Measurements from ENCODE around the gene SIX2.

GRCh38 chr2:45029215-45029614, 20.0 kb upstream of the SIX2 start:
- TF ChIP-seq CTCF (IDR thresholded peaks at IDR 0.05) (no peak), POLR2A (IDR thresholded peaks at IDR 0.05) (no peak)
